Ureter (tissue), 1 donor: Measurements from ENCODE around the gene S100A4. TPM values are rescaled to one million over a fixed set of nuclear protein-coding genes. Genes with fewer than 3 reads are reported as not detected.
"Not testable (repeated sequence)": the region's sequence is repeated elsewhere in the genome, so short reads cannot be mapped to it uniquely, and the experiment has no call there.

Experiments
- DNase-seq: peaks from one replicate; pipeline ENCODE4 v3.0.0-alpha.2; 2020; ENCODE audit warnings: low spot score
- total RNA-seq: library from RNA; stranded (reverse); gene quantifications from one replicate; pipeline ENCODE4 v1.2.4, GENCODE V29; 2023
- donor health status: DM: yes; HTN: yes; CAD: no.

Gene S100A4
- total RNA-seq, 1 donor from 2014 or later = 120 TPM

GRCh38 chr1:153567621-153568366 lies 22.2 kb upstream of the S100A4 start:
- DNase-seq = no peak

GRCh38 chr1:153566414-153567371 lies 21.1 kb upstream of the S100A4 start:
- peak; percentile 97 for DNase-seq

GRCh38 chr1:153565529-153566374 lies 20.1 kb upstream of the S100A4 start, which contains the start of gene S100A2:
Gene S100A2, minus strand, starts transcription at chr1:153565844. Its CDS starts 1,967 bp downstream, at chr1:153563877.
- DNase-seq = peak; percentile 78

- peak; percentile 41 for DNase-seq
Observed at GRCh38 chr1:153563991-153564390, 18.4 kb upstream of the S100A4 start.

- peak; percentile 41 for DNase-seq
Observed at GRCh38 chr1:153563483-153563901, 17.9 kb upstream of the S100A4 start.

GRCh38 chr1:153562021-153562420 lies 16.4 kb upstream of the S100A4 start:
- not testable (repeated sequence) for DNase-seq

- peak; percentile 37 for DNase-seq
Observed at GRCh38 chr1:153561466-153561985, 15.9 kb upstream of the S100A4 start.

- no peak for DNase-seq
Observed at GRCh38 chr1:153560771-153561465, 15.3 kb upstream of the S100A4 start.

GRCh38 chr1:153560241-153560640 lies 14.6 kb upstream of the S100A4 start:
- DNase-seq = no peak

- DNase-seq = no peak
Observed at GRCh38 chr1:153557877-153558276, 12.3 kb upstream of the S100A4 start.

- no peak for DNase-seq
Observed at GRCh38 chr1:153556348-153556747, 10.7 kb upstream of the S100A4 start.

- DNase-seq = no peak
Observed at GRCh38 chr1:153553830-153554541, 8.4 kb upstream of the S100A4 start.

GRCh38 chr1:153553096-153553495 lies 7.5 kb upstream of the S100A4 start:
- DNase-seq = no peak

- no peak for DNase-seq
Observed at GRCh38 chr1:153552335-153552734, 6.7 kb upstream of the S100A4 start.

GRCh38 chr1:153550827-153551500 lies 5.4 kb upstream of the S100A4 start:
- DNase-seq = no peak

GRCh38 chr1:153550398-153550758 lies 4.8 kb upstream of the S100A4 start:
- no peak for DNase-seq

GRCh38 chr1:153549741-153550397 lies 4.3 kb upstream of the S100A4 start:
- no peak for DNase-seq

- DNase-seq = peak; percentile 73
Observed at GRCh38 chr1:153548722-153549688, 3.4 kb upstream of the S100A4 start, which contains the start of gene S100A3. Gene S100A3, minus strand, starts transcription at chr1:153549258. Its CDS starts 773 bp downstream, at chr1:153548485.
